ENCODE measurements around the gene NEU3.
"Not testable (repeated sequence)": the region's sequence is repeated elsewhere in the genome, so short reads cannot be mapped to it uniquely, and the experiment has no call there.

The NEU3 gene

DNA sequence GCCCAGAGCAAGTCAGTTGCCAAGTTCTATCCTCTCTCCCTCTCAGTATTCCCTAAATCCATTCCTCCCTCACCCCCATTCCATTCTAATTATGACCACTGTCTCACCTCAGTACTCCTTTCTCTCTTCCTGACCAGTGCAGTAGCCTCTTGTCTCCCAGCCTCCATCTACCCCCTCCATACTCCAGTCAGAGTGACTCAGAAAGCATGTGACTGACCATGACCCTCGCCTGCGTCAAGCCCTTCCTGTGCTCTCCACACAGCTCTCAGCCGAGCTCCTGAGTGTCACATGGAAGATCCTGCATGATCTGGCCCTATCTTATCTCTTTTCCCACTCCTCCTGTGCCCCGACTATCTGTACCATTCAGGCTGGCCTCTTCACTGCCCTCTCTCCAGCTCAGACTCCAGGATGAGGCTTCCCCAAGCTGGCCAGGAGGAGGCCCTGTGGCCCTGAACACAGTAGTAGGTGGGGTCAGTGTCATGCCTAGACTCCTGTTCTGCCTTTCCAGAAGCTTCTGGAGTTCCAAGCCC lies 42.6 kb downstream of the NEU3 start:
- no peak for DNase-seq

DNA sequence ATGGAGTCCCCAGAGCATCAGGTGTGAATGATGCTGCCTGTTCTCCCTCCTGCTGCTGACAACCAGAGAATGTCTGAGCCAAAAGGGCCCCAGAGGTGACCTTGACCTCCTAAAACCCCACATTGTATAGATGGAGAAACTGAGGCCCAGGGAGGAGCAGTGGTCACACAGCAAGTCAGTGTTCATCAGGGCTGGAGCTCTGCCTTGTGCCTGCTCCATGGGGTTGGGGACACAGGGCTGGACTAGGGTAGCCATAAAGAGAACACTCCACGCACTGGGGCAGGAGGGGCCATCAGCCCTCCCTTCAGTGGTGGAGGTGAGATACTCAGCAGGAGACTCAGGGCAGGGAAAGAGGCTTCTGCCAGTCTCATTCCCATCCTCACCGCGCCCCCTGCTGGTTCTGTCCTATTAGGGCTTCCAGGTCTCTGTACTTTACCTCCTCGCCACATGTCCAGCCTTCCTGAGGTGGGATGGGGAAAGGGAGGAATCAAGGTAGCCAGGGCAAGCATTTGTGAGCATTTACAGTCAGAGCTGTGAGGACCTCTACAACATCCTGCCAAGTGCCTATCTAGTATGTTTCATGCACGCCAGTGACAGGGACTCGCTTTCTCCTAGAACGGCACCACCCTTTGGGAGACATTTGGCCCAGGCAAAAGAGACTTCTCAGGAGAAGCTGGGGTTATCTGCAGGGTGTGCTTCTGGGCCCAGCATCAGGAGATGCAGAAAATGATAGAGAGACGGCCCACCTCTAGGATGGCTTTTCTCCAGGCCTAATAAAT lies 43.2 kb downstream of the NEU3 start:
- DNase-seq: peak; percentile 7

DNA sequence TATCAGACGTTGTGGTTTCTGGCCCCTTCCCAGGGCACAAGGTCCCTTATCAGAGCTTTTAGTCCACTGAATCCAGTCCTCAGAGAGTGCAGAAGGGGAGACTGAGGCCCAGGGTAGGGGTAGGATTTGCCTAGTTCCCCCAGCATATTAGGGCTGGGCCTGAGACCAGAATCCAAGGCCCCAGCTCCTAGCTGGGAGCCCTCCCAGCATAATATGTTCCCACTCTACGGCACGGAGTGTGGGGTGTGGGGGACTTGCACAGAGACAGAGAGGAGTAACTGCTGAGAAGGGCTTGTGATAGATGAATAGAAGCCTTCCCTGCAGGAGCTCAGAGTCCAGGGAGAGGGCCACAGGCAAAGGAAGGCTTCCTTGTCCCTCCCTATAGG lies 43.8 kb downstream of the NEU3 start:
- no peak for DNase-seq

DNA sequence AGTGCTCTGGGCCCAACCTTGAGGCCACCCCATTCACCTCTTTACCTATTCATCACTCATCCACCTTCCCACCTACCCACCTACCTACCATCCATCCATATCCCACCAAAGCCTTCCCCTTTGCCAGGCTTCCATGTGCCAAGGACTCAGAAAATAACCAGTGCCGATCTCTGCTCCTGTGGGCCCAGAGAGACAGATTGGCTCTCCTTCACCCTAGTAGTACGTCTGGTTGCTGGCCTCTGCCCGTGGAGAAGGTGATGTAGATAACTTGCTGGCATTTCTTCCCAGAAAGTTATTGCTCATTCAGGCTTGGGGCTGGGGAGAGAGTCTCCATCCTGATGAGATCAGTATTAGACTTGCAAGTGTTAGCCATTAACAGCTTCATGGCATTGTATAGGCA lies 45.2 kb downstream of the NEU3 start:
- no peak for DNase-seq

DNA sequence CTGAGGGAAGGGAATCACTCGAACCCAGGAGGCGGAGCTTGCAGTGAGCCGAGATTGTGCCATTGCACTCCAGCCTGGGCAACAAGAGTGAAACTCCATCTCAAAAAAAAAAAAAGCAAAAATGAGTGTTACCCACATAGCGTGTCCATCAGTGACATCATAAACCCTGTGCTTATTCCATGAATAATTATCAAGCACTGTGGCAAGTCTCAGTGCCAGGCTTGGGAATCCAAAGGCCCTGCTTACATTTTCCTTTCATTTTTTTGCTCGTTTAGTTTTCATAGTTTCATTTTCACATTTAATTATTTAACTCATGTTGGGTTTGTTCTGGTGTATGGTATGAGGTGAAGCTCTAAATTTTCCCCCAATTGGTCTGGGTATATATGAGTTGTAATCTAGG lies 46.5 kb downstream of the NEU3 start:
- no peak for DNase-seq

DNA sequence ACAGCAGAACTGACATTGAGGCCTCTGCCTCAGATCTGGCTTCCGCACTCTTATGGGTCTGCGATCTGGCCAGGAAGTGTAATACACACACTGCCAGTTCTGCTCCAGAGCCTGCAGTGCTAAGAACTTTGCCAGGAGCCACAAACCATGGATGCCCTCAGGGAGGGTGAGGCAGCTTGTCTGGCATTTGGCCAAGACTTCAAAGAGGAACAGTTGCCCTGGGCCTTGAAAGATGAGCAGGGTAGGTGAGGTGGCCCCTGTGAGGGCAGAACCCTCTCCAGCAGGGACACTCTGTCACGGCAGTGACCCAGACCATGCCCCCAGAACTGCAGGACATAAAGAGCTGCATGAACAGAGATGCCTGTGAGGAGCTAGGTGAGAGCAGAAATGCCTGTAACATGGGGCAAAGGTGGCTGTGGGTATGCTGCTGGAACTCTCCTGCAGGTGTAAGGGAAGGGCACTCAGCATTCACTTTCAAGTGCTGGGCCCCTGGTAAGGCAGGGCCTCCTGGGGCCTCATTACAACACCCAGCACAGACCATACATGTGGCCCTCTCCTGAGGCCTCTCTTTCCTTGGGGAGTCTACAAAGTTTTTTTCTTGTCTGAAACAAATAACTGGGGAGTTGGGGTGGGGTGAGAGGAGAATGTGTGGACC lies 47.3 kb downstream of the NEU3 start:
- DNase-seq: no peak

DNA sequence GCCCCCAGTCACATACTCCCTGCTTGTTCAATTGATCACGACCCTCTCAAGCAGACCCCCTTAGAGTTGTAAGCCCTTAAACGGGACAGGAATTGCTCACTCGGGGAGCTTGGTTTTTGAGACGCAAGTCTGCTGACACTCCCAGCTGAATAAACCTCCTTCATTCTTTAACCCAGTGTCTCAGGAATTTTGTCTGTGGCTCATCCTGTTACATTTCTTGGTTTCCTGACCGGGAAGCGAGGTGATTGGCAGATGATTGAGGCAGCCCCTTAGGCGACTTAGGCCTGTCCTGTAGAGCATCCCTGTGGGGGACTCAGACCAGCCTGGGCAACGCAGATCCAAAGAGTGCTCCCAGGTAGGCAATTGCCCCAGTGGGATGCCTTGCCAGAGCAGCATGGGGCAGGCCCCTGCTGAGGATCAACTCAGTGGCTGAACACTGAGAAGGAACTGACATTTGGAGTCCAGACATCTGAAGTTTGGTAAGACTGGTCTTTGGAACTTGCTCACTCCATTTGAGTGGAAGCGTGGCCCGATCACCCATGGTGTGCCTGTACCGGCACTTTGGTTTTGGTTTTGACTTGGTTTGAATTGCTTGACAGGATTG lies 51.5 kb downstream of the NEU3 start:
- DNase-seq: no peak

DNA sequence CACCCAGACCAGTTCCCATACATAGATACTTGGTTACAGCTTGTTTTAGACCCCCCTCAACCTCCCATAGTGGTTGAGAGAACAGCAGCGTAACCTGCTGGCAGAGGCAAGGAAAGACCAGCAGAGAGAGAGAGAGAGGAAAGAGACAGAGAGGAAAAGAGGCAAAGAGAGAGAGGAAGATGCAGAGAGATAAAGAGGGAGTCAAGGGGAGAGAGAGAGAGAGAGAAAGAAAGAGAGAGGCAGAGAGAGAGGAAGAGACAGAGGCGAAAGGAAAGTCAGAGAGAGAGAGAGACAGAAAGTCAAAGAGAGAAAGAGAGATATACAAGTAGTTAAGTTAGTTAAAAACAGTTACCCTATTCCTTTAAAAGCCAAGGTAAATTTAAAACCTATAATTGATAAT lies 52.5 kb downstream of the NEU3 start:
- no peak for DNase-seq

DNA sequence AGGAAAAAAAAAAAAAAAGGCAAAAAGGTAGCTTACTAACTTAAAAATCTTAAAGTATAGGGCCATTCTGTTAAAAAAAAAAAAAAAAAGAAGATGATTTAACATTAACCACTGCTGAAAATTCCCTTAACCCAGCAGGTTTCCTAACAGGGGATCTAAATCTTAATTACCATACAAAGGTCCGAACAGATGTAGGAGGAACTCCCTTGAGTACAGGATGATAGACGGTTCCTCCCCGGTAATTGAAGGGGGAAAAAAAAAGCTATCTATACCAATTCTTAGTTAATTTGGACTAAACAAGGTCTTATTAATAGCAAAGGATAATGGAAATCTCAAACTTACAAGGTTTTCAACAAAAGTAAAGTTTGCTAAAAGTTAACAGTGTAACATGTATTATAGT lies 53.1 kb downstream of the NEU3 start:
- not testable (repeated sequence) for DNase-seq

DNA sequence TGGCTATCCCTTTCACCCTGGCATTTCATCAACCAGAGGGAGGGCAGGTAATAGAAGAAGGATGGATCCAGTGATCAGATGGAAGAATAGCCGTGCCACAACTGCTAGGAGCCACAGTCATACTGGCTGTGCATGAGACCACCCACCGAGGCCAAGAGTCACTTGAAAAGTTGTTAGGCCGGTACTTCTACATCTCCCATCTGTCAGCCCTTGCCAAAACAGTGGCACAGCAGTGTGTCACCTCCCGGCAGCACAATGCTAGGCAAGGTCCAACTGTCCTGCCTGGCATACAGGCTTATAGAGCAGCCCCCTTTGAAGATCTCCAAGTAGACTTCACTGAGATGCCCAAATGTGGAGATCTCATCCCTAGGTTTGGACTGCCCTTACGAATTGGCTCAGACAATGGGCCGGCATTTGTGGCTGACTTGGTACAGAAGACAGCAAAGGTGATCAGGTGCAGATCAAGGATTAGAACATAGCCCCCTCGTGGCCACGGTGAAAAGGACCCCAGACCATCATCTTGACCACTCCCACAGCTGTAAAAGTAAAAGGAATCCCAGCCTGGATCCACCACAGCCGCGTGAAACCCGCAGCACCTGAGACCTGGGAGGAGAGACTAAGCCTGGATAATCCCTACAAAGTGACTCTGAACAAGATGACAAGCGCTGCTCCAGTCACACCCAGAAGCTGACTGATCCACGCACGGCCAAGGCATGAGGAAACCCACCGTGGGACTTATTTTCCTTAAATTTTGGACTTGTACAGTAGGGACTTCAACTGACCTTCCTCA lies 55.8 kb downstream of the NEU3 start:
- not testable (repeated sequence) for DNase-seq

DNA sequence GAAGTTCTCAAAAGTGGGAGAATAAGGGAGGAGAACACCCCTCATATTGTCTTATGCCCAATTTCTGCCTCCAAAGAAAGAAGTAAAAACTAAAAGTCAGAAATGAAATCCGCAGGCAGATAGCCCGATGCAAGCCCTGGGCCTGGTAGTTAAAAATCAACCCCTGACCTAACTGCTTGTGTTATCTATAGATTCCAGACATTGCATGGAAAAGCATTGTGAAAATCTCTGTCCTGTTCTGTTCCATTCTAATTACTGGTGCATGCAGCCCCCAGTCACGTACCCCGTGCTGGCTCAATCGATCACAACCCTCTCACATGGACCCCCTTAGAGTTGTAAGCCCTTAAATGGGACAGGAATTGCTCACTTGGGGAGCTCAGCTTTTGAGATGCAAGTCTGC lies 57.9 kb downstream of the NEU3 start:
- not testable (repeated sequence) for DNase-seq

DNA sequence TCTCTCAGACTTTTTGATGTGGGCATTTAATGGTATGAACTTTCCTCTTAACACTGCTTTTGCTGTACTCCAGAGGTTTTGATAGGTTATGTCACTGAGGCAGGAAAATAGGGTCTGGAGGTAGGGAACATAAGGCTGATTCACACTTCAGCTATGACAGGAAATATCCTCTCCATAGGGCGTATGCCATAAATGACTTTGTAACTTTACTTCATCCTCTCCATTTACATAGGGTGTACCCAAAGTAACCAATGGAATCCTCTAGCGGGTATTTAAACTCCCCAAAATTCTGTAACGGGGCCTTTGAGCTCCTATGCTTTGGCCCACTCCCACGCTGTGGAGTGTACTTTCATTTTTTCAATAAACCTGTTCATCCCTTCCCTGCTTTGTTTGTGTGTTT lies 58.5 kb downstream of the NEU3 start:
- no peak for DNase-seq

DNA sequence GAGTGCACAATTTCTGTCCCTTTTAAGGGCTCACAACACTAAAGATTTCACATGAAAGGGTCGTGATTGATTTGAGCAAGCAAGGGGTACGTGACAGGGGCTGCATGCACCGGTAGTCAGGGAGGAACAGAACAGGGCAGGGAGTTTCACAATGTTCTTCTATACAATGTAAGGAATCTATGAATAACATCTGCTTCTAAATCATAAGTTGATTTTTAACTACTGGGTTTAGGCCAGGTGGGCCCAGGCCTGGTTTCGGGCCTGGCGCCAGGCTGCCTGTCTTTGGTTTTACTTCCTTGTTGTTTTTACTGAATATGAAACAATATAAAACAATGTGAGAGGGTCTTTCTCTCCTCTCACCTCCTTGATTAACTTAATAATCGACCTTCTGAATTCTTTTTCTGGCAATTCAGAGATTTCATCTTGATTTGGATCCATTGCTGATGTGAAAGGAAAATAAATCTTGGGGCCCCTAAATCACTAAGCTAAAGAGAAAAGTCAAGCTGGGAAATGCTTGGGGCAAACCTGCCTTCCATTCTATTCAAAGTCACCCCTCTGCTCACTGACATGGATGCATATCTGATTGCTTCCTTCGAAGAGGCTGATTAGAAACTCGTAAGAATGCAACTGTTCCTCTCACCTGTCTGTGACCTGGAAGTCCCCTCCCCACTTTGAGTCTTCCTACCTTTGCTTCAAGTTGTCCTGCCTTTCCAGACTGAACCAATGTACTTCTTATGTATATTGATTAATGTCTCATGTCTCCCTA lies 61.0 kb downstream of the NEU3 start:
- not testable (repeated sequence) for DNase-seq

DNA sequence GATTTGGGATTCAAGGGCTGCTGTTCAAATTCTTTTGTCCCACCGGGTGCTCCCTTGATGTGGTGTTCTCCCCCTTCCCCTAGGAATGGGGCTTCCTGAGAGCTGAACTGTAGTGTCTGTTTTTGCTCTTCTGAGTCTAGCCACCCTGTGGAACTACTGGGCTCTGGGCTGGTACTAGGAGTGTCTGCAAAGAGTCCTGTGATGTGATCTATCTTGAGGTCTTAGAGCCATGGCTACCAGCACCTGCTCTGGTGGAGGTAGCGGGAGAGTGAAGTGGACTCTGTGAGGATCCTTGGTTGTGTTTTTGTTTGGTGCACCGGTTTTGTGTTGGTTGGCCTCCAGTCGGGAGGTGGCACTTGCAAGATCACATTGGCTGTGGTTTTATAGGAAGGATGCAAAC lies 61.8 kb downstream of the NEU3 start:
- no peak for DNase-seq

DNA sequence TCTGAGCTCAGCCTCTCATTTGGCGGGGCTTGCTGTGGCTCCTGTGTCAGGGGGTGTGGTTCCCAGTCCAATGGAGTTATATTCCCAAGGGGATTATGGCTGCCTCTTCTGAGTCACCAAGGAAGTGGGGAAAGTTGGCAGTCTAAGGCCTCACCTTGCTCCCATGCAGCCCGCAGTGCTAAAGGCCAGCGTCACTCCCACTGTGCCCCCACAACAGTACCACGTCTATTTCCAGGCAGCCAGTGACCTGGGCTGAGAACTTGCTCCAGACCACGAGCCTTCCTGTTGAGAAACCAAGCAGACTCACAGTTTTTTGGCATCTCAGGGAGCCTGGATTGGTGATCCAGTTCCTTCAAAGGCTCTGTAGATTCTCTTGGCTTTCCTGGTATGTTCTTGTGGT lies 62.3 kb downstream of the NEU3 start:
- no peak for DNase-seq

DNA sequence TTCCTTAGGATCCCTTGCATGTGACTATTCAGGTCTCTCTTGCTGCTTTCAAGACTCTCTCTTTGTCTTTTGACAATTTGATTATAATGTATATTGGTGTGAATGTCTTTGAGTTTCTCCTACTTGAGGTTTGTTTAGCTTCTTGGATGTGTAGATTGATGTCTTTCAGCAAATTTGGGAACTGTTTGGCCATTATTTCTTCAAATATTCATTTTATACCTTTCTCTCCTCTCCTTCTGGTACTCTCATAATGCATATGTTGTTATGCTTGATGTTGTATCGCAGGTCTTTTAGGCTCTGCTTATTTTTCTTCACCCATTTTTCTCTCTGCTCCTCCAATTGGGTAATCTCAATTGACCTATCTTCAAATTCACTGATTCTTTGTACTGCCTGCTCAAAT lies 63.7 kb downstream of the NEU3 start:
- no peak for DNase-seq

DNA sequence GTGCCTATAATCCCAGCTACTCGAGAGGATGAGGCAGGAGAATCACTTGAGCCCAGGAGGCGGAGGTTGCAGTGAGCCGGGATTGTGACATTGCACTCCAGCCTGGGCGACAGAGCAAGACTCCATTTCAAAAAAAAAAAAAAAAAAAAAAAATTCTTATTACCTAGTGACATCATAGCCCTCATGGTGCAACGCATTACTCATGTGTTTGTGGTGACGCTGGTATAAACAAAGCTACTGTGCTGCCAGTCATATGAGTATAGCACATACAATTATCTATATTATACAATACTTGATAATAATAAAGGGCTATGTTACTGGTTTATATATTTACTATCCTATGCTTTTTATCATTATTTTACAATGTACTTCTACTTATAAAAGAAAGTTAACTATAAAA lies 66.8 kb downstream of the NEU3 start:
- DNase-seq: no peak

DNA sequence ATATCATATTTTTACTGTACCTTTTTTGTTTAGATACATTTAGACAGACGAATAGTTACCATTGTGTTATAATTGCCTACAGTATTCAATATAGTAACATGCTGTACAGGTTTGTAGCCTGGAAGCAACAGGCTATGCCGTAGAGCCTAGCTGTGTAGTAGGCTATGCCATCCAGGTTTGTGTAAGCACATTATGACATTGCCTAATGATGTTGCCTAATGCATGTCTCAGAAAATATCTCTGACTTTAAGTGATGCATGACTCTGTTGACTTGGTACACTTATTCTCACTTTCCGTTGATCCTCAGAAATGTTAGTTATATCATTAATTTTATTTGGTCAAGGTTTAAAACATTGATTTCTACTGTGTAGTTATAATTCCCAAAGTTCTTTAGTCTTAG lies 68.1 kb downstream of the NEU3 start:
- no peak for DNase-seq

DNA sequence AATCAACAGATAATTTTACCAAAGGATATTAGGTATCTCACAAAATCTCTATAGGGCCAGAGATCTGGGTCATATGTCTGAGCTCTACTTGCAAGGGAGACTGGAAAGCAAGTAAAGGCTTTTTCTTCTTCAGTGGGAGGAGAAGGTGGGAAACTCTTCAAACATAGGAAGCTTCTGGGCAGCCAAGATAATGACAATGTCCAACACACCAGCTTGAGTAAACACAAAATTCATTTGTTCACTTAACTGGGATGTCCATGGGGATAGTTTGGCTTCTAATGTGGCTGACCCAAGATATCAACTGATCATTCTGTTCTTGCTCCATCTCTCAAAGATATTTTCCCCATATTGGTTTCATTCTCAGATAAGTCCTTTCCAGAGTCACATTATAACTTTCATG lies 70.6 kb downstream of the NEU3 start:
- no peak for DNase-seq

DNA sequence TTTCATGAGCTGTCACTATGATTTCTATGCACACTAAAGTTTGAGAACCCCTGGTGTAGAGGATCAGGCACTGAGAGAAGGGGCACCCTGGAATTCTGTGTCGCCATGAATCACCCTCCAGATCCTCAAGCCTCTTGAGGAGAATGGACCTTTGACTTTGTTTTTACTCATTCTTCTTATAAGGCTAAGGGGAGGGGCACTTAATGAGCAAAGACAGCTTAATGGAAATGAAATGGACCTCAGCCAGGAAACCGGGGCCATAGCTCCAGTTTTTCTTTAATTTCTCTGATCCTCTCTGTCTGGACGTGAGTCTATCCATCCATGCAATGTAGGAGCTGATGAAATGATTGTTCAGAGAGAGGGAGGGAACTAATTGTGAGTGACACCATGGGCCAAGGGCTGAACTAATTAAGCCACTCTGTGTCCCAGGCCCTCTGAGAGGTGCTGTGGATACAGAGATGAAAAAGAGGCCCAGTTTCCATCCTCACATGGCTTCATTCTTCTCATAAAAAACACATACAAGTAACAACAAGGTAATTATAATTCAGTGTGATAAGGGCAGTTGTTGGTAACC lies 75.1 kb downstream of the NEU3 start:
- DNase-seq: no peak

DNA sequence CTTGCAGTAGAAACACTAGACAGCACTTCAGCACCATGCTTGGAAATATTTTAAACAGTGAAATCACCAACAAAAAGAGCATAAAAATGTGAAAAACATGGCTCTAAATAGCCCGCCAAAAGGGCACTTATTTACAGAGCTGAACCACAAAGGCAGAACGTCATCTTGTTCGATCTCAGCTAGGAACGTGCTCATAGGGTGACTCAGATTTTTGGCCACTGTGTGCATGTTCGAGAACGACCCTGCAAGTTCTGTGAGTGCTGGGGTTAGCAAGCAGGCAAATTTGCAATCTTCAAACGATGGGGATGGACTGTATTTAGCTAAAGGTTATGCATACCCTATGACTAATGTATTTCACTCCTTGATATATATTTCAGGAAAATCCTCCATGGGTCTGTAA lies 77.3 kb downstream of the NEU3 start:
- DNase-seq: no peak

Data from NCI-H774 (cell line).